Coronary artery (tissue), 2 donors: Measurements from ENCODE around the gene GABARAPL2.
"Not testable (repeated sequence)": the region's sequence is repeated elsewhere in the genome, so short reads cannot be mapped to it uniquely, and the experiment has no call there.

Source experiments
- DNase-seq: peaks from one replicate; pipeline ENCODE4 v3.0.0-alpha.2; 2017; ENCODE audit warnings: low spot score
- H3K27ac ChIP-seq, 2 donors: fragments of 200-600 bp; sonication (generic); one replicate each; pipeline ENCODE4 v1.5.1; 2016 to 2019
- H3K4me3 ChIP-seq: fragments of 200-600 bp; sonication (generic); 2 replicates; pipeline ENCODE4 v1.5.1; 2016; ENCODE audit warnings: mild to moderate bottlenecking, moderate library complexity
- CTCF ChIP-seq: fragments of 200-600 bp; sonication (generic); IDR thresholded peaks from one replicate; pipeline ENCODE4 v1.5.1; 2019; ENCODE audit warnings: antibody characterized with exemption

GABARAPL2 gene

GRCh38 chr16:75532142-75532765 lies 33.9 kb upstream of the GABARAPL2 start:
- Histone ChIP-seq H3K4me3 (no peak overlapping the region), H3K27ac (no peak overlapping the region)
- no peak for TF ChIP-seq CTCF
- no peak for DNase-seq

GRCh38 chr16:75532791-75533190 lies 33.4 kb upstream of the GABARAPL2 start:
- Histone ChIP-seq H3K4me3 (no peak overlapping the region), H3K27ac (no peak overlapping the region)
- TF ChIP-seq CTCF, result no peak
- no peak for DNase-seq

- no peak for TF ChIP-seq CTCF
- H3K27ac ChIP-seq, result no peak overlapping the region
- DNase-seq, result no peak
- H3K4me3 ChIP-seq, result no peak overlapping the region
Measured at GRCh38 chr16:75534560-75535205, 31.5 kb upstream of the GABARAPL2 start.

GRCh38 chr16:75535211-75535843 lies 30.9 kb upstream of the GABARAPL2 start:
- Histone ChIP-seq H3K4me3 (no peak overlapping the region), H3K27ac (no peak overlapping the region)
- TF ChIP-seq CTCF, result no peak
- DNase-seq, result no peak

GRCh38 chr16:75535901-75536300 lies 30.3 kb upstream of the GABARAPL2 start, which contains the start of gene CHST5:
Gene CHST5 (minus strand): TSS chr16:75536108. CDS start chr16:75530384, 5,724 bp downstream.
- no peak within 1 kb of the TSS for H3K27ac ChIP-seq
- H3K4me3 ChIP-seq, result no peak within 1 kb of the TSS
- DNase-seq, result no peak
- TF ChIP-seq CTCF, result no peak

GRCh38 chr16:75537776-75538175 lies 28.4 kb upstream of the GABARAPL2 start:
- DNase-seq, result no peak
- Histone ChIP-seq H3K4me3 (no peak overlapping the region), H3K27ac (no peak overlapping the region)
- TF ChIP-seq CTCF, result no peak

- H3K27ac ChIP-seq, result peak overlapping the region in 1 of 2 donors; percentile 72
- not testable (repeated sequence) for DNase-seq, H3K4me3 ChIP-seq
Measured at GRCh38 chr16:75538882-75539565, 27.2 kb upstream of the GABARAPL2 start.
